Measurements from ENCODE around the gene NEK6.

Gene NEK6

GRCh38 chr9:124257844-124258606 is at the start of gene NEK6:
NEK6 (plus strand) TSS chr9:124257949; CDS start chr9:124301965, 44,016 bp downstream.
- DNase-seq: no peak

- DNase-seq: no peak
Measured at GRCh38 chr9:124208571-124208970, 49.2 kb upstream of the NEK6 start.

GRCh38 chr9:124209279-124209678 is 48.5 kb upstream of the NEK6 start:
- no peak for DNase-seq

DNA sequence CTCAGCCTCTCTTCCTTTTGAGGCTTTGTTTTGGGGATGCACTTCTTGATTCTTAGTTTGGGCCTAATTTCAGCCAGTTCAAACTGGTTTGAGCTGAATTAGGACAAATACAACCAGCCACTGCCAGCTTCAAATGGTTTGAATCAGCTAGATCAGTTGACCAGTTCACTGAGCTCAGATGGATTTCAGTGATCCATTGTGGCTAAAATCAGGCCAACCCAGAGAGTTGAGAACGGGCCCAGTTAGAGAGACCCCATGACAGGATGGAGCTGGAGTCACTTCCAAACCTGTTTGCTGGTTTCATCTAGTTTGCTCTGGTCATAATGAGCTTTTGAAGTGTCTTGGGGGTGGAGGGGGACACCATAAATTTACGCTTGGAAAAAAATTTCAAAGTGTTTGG is 48.0 kb upstream of the NEK6 start:
- DNase-seq: no peak

DNA sequence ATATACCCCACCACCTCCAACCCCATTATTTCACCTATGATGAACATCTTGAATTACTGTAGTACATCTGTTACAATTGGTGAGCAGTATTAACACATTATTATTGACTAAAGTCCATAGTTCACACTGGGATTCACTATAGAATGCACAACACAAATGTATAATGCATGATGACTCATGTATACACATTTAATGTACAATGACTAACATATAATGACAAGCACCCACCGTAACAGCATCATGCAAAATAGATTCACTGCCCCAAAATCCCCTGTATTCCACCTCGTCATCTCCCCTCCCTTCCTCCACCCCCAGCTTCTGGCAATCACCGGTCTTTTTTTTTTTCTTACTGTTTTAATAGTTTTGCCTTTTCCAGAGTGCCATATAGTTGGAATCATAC is 47.1 kb upstream of the NEK6 start:
- DNase-seq: no peak

DNA sequence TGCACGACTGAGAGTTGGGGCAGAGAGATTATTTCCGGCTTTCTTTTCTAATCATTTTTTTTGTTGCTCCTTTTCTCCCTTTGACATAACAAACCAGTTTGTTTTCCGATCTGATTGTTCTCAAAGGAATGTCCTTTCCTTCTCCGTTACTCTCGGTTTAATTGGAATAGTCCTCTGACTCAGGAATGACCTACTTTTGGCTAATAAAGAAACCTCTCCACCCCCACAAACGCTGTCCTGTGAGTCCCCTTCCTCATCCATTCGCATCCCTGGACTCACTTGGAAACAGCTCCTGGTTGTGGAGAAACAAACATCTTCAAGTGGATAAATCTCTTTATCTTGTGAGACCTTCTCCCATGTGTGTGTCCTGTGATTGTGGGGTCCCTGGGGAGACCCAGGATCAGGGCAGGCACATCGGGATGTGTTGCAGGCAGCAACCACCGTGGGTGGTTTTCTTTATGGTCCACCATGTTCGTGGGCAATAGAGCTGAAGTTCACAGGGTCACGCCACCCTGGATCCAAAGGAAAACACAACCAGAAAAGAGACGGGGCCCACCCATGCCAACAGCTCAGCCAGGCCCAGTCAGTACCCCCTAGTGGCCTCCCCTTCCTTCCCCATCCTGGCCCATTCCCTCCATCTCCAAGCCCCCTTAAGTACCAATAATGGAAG is 45.2 kb upstream of the NEK6 start:
- DNase-seq: no peak

DNA sequence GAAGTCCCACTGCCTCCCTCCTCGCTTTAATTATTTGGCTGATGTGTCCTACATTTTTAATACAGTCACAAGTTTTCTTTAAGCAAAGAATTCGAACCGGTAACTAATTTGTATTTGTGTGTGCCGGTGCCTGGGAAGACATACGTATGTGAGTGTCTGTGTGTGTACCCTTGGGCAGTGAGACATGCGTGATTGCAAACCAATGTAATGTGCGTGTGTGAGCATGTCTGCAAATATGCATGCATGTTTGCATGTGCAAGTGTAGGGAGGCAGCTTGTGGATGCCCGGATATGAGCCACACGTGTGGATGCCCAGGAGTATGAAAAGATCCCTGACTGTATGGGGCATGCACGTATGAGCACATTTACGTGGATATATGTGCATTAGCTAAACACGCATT is 44.4 kb upstream of the NEK6 start:
- DNase-seq: no peak

DNA sequence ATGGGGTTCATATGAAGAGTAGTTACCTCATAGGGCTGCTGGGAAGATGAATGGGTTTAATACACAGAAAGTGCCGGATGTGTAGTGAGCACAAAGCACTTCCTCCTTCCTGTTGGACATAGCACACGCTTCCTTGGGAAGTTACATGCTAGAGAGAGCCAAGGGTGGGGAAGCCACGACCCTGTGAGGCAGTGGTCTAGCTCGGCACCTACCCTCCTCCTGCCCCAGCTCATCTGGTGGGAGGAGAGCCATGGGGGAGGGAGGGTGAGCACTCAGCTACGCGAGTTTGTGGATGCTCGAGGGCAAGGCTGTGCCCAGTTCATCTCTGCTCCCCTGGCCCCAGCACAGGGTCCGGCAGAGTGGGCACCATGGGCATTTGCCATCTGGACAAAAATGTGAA is 43.6 kb upstream of the NEK6 start:
- no peak for DNase-seq

DNA sequence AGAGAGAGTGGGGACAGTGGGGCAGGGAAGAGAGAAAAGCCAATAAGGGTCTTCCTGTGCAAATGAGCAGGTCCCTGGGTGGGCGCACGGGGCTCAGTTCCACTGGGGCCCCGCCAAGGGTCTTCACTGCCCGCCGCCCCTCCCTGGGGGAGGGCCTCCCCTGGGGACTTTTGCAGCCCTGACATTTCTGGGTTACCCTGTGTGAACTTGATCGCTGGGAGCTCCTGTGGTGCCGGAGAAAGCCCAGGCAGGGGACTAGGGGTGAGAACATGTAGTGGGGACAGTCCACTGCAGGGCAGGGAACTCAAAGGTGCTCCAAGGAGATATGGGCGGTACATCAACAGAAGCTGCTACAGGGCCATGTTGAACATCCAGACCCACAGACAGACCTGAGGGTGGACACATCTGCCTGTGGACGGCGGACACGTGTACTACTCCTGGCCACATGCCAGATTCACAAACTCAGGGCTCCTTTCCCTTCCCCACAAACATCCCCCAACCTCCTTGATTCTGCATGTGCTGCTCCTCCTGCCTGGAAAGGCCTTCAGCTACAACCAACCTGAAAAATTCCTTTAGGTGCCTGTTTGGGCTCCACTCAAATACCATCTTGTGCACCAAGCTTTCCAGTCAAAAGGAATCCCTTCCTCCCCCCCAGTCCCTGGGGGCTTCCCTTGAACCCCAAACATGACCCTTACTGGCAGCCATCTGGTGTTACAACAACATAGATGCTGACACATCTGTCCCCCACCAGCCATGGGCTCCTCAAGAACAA is 43.0 kb upstream of the NEK6 start:
- DNase-seq: no peak

- no peak for DNase-seq
Measured at GRCh38 chr9:124215368-124215910, 42.3 kb upstream of the NEK6 start.

DNA sequence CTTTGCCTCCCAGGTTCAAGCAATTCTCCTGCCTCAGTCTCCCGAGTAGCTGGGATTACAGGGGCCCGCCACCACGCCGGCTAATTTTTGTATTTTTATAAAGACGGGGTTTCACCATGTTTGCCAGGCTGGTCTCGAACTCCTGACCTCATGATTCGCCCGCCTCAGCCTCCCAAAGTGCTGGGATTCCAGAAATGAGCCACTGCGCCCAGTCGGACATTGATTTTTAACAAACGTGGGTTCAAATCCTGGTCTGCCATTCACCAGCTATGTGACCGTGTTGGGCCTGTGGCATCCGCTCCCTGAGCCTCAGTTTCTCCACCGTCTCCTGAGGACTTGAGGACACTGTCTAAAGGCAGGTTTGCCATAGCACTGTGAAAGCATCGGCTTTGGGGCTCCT is 41.8 kb upstream of the NEK6 start:
- no peak for DNase-seq

DNA sequence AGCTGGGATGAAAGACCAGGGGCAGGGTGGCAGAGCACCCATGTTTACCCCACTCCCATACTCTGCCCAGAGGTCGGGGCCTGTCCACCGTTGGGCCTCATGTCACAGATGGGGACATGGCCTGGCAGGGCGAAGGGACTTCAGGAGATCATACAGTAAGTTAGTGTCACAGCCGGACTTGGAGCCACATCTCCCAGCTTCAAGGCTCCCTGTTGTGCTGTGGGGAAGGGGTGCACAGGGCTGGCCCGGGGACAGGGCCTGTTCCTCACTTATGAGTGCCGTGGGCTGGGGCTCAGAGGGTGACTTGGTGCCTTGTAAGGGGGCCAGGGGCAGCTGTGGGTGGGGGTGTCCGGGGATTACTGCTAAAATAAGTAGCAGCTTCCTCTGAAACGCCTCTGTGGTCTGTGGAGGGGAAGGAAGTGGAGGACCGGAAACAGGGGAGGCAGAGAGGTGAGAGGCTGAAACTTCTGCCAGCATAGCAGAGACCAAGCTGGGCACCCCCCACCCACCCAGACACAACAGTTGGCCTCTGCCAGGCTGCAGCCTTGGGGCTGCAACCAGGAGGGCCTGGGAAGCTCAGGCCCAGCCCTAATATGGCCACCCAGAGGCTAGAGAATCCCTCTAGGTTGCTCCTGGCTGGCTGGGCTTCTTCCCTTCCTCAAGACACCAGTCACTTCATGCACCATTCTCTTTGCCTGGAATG is 41.1 kb upstream of the NEK6 start:
- DNase-seq: no peak

- DNase-seq: no peak
Measured at GRCh38 chr9:124217836-124218437, 39.8 kb upstream of the NEK6 start.

- DNase-seq: no peak
Measured at GRCh38 chr9:124218438-124218982, 39.2 kb upstream of the NEK6 start.

GRCh38 chr9:124218987-124219461 is 38.7 kb upstream of the NEK6 start:
- no peak for DNase-seq

DNA sequence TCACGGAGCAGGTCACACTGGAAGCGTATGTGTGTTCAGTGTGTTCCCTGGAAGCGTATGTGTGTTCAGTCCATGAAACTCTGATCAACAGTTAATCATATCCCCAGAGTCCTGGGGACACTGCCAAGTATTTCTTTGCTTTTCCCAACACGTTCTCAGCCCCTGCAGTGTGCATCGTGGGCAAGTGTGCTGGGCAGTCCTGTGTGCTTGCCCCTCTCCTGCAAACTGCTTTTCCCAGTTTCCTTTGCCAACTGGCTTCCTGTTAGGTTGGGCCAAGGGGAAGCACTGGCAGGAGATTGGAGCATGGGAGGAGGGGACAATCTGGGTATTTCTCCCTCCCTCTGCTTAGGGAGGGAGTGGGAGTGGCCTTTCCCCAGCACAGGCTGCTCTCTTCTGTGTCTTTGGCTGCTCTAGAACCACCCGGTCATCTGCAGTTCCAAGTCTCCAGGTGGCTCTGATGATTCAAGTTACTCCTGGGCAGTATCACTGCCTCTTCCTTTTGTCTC is 36.8 kb upstream of the NEK6 start:
- DNase-seq: no peak

DNA sequence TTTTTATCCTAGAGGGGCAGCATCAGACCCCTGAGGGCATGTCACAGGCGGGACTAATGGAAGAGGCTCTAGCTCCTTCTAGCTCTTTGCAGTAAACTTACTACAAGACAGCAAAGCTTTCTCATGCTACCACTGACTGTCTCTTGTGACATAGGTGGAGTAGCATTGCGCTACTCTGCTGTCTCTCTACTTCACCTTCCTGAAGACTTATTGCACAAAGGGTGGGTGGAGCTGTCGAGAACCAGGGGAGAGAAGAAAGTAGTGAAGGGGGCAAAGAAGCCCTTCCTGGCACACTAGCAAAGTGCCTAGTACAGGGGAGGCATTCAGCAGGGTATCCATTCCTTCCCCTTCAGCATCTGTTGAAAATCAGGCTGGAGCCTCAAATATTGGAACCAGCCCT is 36.1 kb upstream of the NEK6 start:
- DNase-seq: no peak

DNA sequence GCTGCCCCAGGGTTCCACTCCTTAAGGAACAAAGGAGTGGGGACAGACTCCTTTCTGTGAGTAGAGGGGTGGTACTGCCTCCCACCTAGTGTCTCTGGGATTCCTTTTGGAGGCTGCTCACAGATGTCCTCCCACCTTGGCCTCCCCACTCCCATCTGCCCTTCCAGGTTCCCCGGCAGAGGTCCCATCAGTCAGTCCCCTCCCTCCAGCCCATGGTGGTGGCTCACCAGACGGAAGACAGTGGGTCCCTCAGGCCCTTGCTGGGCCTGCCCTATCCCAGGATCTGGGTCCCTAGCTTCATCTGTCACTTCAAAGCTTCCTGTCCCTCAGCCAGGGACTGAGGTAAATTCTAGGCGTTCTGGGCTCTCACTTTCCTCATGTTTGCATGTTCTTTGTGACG is 35.6 kb upstream of the NEK6 start:
- no peak for DNase-seq

GRCh38 chr9:124222918-124223720 is 34.6 kb upstream of the NEK6 start:
- peak; percentile 27 for DNase-seq

DNA sequence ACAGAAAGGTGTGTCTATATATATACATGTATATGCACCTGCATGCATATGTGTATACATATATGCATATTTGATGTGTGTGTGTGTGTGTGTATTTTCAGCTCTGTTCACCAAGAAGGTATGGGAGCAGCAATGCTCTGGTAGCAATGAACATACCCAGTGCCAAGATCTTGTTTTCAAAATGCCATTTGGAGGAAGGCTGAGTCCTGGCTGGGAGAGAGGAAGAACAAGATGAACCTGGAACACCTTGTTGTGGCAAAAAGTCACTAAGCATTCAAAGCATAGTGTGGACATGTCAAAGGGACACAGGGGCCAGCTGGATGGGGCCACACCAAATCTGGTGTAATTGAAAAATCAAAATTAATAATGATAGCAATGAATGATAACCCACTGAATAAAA is 31.8 kb upstream of the NEK6 start:
- no peak for DNase-seq

DNA sequence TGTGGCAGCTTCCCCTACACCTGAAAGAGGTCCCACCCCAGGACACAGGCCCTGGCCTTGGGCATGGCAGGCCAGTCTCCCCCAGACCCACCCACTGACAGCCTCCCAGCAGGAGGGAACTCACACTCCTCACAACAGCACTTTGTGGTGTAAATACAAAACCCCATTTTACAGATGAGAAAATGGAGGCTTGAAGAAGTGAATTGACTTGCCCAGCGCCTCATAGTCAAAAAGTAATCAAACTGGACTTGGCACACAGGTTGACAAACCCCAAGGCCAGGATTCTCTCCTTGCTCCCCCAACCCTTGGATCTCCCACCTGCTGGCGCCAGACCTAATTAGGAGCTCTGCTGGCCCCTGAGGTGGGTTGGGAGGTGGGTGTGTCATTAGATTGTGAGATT is 29.2 kb upstream of the NEK6 start:
- DNase-seq: no peak

Measured in DMS79 treated with DMSO at 0.1 percent for 48 hours (cell line).